Nephron progenitor cell (in vitro differentiated cells): ENCODE data around the gene RPS19BP1.
A peak's percentile ranks its signal among the peaks of the same experiment; 100 is the strongest.
"Not testable (repeated sequence)": the region's sequence is repeated elsewhere in the genome, so short reads cannot be mapped to it uniquely, and the experiment has no call there.

ENCODE experiments used
- DNase-seq: peaks from one replicate; pipeline ENCODE4 v3.0.0; 2021
- H3K27ac Mint-ChIP-seq: 2 replicates; pipeline ENCODE4 v1.8.0; 2021; ENCODE audit warnings: mild to moderate bottlenecking, moderate library complexity, mixed read lengths
- H3K27me3 Mint-ChIP-seq: 2 replicates; pipeline ENCODE4 v1.8.0; 2021; ENCODE audit warnings: mild to moderate bottlenecking, low read depth, mixed read lengths; ENCODE audit not compliant: poor library complexity
- H3K36me3 Mint-ChIP-seq: 2 replicates; pipeline ENCODE4 v1.8.0; 2021; ENCODE audit warnings: low read depth, mixed read lengths
- H3K4me1 Mint-ChIP-seq: 2 replicates; pipeline ENCODE4 v1.8.0; 2021; ENCODE audit warnings: mixed read lengths
- H3K4me3 Mint-ChIP-seq: 2 replicates; pipeline ENCODE4 v1.8.0; 2021; ENCODE audit warnings: mild to moderate bottlenecking, moderate library complexity, mixed read lengths
- H3K9me3 Mint-ChIP-seq: 2 replicates; pipeline ENCODE4 v1.8.0; 2021; ENCODE audit warnings: mild to moderate bottlenecking, moderate library complexity, mixed read lengths
- TF ChIP-seq, protein P1 (sequence below): fragments of 200-600 bp; sonication (generic); IDR thresholded peaks from 2 replicates; pipeline ENCODE4 v1.5.0; 2021; ENCODE audit warnings: antibody characterized with exemption

The RPS19BP1 gene

DNA sequence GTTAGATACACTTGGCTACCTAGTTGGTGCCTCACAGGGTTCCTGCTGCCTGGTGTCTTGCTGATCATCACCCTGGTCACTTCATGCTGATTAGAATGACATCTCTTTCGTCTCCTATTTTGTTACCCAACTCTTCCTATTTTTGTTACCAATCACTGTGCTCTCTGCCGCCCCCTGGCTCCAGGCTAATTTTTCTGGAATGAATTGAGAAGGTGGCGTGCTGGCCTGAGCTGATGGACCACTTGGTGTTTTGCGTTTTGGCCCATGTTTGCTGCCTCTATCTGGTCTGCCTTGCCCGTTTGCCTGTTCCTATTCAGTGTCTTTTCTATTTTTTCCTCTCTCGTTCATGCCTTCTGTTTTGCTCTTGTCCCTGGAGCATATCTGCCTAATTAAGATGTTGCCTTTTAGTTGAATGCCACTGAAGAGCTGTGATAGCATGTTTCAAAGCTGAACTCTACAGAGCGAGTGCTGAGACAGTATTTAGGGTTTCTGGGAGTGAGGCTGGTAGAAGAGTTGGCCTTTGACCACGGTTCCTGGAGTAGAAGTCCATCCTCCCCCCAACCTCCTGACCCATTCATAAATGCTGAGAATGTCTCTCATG, 18.1 kb downstream of the RPS19BP1 start:
- no peaks in the 10 kb centered on the region for H3K9me3 Mint-ChIP-seq
- H3K27ac Mint-ChIP-seq: peak overlapping the region; percentile 64
- peaks cover 70% of the 10 kb centered on the region for H3K36me3 Mint-ChIP-seq
- DNase-seq: peak; percentile 72
- TF ChIP-seq, protein P1, sequence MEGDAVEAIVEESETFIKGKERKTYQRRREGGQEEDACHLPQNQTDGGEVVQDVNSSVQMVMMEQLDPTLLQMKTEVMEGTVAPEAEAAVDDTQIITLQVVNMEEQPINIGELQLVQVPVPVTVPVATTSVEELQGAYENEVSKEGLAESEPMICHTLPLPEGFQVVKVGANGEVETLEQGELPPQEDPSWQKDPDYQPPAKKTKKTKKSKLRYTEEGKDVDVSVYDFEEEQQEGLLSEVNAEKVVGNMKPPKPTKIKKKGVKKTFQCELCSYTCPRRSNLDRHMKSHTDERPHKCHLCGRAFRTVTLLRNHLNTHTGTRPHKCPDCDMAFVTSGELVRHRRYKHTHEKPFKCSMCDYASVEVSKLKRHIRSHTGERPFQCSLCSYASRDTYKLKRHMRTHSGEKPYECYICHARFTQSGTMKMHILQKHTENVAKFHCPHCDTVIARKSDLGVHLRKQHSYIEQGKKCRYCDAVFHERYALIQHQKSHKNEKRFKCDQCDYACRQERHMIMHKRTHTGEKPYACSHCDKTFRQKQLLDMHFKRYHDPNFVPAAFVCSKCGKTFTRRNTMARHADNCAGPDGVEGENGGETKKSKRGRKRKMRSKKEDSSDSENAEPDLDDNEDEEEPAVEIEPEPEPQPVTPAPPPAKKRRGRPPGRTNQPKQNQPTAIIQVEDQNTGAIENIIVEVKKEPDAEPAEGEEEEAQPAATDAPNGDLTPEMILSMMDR: peak; percentile 72
- H3K27me3 Mint-ChIP-seq: no peaks in the 10 kb centered on the region
- H3K4me3 Mint-ChIP-seq: no peak overlapping the region
- peaks cover 31% of the 10 kb centered on the region for H3K4me1 Mint-ChIP-seq

DNA sequence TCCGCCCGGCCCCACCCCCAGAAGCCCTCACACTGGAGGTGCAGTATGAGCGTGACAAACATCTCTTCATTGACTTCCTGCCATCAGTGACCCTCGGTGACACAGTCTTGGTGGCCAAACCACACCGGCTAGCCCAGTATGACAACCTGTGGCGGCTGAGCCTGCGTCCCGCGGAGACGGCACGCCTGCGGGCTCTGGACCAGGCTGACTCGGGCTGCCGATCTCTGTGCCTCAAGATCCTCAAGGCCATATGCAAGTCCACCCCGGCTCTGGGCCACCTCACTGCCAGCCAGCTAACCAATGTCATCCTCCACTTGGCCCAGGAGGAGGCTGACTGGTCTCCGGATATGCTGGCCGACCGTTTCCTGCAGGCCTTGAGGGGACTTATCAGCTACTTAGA, 18.8 kb downstream of the RPS19BP1 start:
- H3K27me3 Mint-ChIP-seq: no peaks in the 10 kb centered on the region
- TF ChIP-seq, protein P1: no peak
- no peak overlapping the region for H3K27ac Mint-ChIP-seq
- DNase-seq: no peak
- no peaks in the 10 kb centered on the region for H3K9me3 Mint-ChIP-seq
- peaks cover 75% of the 10 kb centered on the region for H3K36me3 Mint-ChIP-seq
- H3K4me3 Mint-ChIP-seq: no peak overlapping the region
- H3K4me1 Mint-ChIP-seq: peaks cover 26% of the 10 kb centered on the region

DNA sequence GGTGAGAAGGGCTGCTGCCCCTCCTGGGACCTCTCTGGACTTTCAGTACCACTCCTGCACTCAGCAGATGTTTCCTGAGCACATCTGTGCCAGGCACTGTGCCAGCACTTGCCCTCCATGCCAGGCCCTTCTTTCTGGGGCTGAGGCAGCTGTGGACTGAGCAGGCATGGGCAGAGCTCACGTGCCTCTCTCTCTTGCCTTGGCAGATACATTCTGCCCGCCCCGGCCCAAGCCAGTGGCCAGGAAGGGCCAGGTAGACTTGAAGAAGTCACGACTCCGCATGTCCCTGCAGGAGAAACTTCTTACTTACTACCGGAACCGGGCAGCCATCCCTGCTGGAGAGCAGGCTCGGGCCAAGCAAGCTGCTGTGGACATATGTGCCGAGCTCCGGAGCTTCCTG, 20.5 kb downstream of the RPS19BP1 start:
- TF ChIP-seq, protein P1: no peak
- DNase-seq: no peak
- Mint-ChIP-seq H3K9me3 (no peaks in the 10 kb centered on the region), H3K36me3 (peaks cover 80% of the 10 kb centered on the region), H3K27ac (no peak overlapping the region), H3K27me3 (no peaks in the 10 kb centered on the region), H3K4me3 (no peak overlapping the region), H3K4me1 (peaks cover 10% of the 10 kb centered on the region)

DNA sequence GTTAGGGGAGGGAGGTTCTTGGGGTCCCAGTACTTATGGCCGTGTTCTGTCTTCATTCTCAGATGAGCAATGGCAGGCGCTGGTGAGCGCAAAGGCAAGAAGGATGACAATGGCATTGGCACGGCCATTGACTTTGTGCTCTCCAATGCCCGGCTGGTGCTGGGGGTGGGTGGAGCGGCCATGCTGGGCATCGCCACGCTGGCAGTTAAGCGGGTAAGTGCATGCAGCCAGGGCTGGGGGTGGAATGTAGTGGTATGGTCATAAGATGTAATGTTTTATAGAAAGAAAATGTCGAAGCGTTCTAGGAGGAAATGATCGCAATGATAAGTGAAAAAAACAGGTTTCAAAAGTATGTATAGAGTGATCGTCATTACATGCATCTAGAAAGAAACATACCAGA, 21.3 kb downstream of the RPS19BP1 start:
- H3K4me3 Mint-ChIP-seq: no peak overlapping the region
- H3K4me1 Mint-ChIP-seq: peaks cover 10% of the 10 kb centered on the region
- no peaks in the 10 kb centered on the region for H3K9me3 Mint-ChIP-seq
- no peaks in the 10 kb centered on the region for H3K27me3 Mint-ChIP-seq
- peak overlapping the region; percentile 85 for H3K27ac Mint-ChIP-seq
- H3K36me3 Mint-ChIP-seq: peaks cover 82% of the 10 kb centered on the region
- DNase-seq: no peak
- TF ChIP-seq, protein P1: no peak

DNA sequence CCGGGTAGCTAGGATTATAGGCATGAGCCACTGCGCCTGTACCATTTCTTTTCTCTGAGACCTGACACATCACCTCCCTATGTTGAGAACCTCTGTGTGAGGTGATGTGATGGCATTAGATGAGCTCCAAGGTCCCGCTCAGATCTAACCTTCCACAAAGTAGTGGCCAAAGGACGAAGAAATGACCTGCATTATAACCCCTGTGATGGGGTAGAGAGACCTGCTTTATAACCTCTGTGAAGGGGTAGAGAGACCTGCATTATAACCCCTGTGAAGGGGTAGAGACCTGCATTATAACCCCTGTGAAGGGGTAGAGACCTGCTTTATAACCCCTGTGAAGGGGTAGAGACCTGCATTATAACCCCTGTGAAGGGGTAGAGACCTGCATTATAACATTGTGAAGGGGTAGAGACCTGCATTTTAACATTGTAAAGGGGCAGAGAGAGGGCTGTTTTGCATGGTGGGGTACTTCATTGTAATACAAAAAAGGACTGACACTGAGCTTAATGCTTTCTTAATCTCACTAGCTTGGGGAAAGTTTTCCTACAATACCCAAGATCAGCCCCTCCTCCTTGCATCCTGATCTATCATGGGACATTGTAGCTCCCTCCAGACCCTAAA, 21.9 kb downstream of the RPS19BP1 start:
- DNase-seq: no peak
- H3K27ac Mint-ChIP-seq: peak overlapping the region; percentile 85
- peaks cover 7% of the 10 kb centered on the region for H3K4me1 Mint-ChIP-seq
- H3K4me3 Mint-ChIP-seq: no peak overlapping the region
- no peaks in the 10 kb centered on the region for H3K27me3 Mint-ChIP-seq
- H3K9me3 Mint-ChIP-seq: no peaks in the 10 kb centered on the region
- TF ChIP-seq, protein P1: no peak
- H3K36me3 Mint-ChIP-seq: peaks cover 82% of the 10 kb centered on the region

DNA sequence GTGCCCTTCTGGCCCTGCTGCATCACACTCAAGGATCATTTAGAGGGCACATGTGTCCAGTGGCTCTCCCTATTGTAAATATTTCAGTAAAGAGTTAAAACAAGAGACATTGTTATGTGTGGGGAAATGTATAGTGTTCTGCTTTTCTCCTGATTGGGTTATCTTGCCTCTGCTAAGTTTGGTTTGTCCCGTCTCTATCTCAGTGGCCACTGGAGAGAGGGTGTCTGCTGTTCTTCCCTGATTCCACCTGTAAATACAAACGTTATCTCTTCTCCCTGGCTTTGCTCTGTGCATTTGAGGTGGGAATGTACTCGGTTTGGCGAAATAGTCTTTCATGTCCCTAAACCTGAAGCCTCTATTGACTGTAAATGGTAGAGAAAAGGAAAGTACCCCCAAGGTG, 24.2 kb downstream of the RPS19BP1 start:
- H3K9me3 Mint-ChIP-seq: no peaks in the 10 kb centered on the region
- H3K36me3 Mint-ChIP-seq: peaks cover 75% of the 10 kb centered on the region
- DNase-seq: no peak
- TF ChIP-seq, protein P1: no peak
- no peak overlapping the region for H3K4me3 Mint-ChIP-seq
- H3K4me1 Mint-ChIP-seq: peaks cover 6% of the 10 kb centered on the region
- peak overlapping the region; percentile 90 for H3K27ac Mint-ChIP-seq
- peaks cover 3% of the 10 kb centered on the region for H3K27me3 Mint-ChIP-seq

DNA sequence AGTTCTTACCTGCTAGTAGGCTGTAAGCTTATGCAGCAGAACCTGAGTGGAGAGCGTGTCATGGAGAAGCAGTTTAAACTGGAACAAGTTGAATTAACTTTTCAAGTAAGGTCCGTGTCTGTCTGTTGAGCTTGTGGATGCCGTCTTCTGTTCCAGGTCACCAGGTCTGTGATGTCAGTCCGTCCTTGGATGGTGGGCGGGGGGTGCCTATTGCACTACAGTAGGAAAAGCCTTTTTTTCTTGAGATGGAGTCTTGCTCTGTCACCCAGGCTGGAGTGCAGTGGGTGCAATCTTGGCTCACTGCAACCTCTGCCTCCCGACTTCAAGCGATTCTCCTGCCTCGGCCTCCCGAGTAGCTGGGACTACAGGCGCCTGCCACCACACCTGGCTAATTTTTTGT, 25.5 kb downstream of the RPS19BP1 start:
- Mint-ChIP-seq H3K4me1 (peaks cover 16% of the 10 kb centered on the region), H3K36me3 (peaks cover 67% of the 10 kb centered on the region)
- not testable (repeated sequence) for H3K27me3 Mint-ChIP-seq, H3K9me3 Mint-ChIP-seq, H3K4me3 Mint-ChIP-seq, H3K27ac Mint-ChIP-seq, DNase-seq
